ENCODE data around the gene MLN.

MLN gene

GRCh38 chr6:33800248-33800969 is 3.4 kb downstream of the MLN start:
- TF ChIP-seq CTCF (conservative IDR thresholded peaks at IDR 0.05) (no peak), ZFX (IDR thresholded peaks at IDR 0.05) (no peak)
- no peak overlapping the region for H3K27ac ChIP-seq

- TF ChIP-seq ZFX (IDR thresholded peaks at IDR 0.05), result no peak
- no peak for TF ChIP-seq CTCF (conservative IDR thresholded peaks at IDR 0.05)
These were observed 4.2 kb downstream of the MLN start for GRCh38 chr6:33799454-33800113.

GRCh38 chr6:33798343-33798848 is 5.4 kb downstream of the MLN start:
- TF ChIP-seq ZFX (IDR thresholded peaks at IDR 0.05) (no peak), CTCF (conservative IDR thresholded peaks at IDR 0.05) (no peak)
- H3K27ac ChIP-seq, result no peak overlapping the region

More at GRCh38 chr6:33799454-33800113, 4.2 kb downstream of the MLN start:
- no peak overlapping the region for H3K27ac ChIP-seq

GRCh38 chr6:33797626-33798342 is 6.0 kb downstream of the MLN start:
- no peak overlapping the region for H3K27ac ChIP-seq
- TF ChIP-seq CTCF (conservative IDR thresholded peaks at IDR 0.05) (no peak), ZFX (IDR thresholded peaks at IDR 0.05) (no peak)

GRCh38 chr6:33794910-33795623 is 8.7 kb downstream of the MLN start:
- TF ChIP-seq CTCF (conservative IDR thresholded peaks at IDR 0.05) (no peak), ZFX (IDR thresholded peaks at IDR 0.05) (no peak)
- no peak overlapping the region for H3K27ac ChIP-seq

GRCh38 chr6:33792981-33793380 is 10.8 kb downstream of the MLN start:
- H3K27ac ChIP-seq, result no peak overlapping the region
- TF ChIP-seq ZFX (IDR thresholded peaks at IDR 0.05) (no peak), CTCF (conservative IDR thresholded peaks at IDR 0.05) (no peak)
